Breast epithelium (tissue), 4 donors: ENCODE results near the gene GPATCH2. TPM values are rescaled to one million over a fixed set of nuclear protein-coding genes. Genes with fewer than 3 reads are reported as not detected.

Experiments used
- DNase-seq, 2 donors: peaks; one replicate each; pipeline ENCODE4 v3.0.0-alpha.2; 2019; ENCODE audit warnings: low spot score in 2 of 2
- H3K27ac ChIP-seq, 2 donors: fragments of 200-600 bp; sonication (generic) in 1 of 2; one replicate each; pipeline ENCODE4 v1.5.1; 2016 to 2019; ENCODE audit warnings: mild to moderate bottlenecking in 1 of 2
- H3K27me3 ChIP-seq, 2 donors: fragments of 200-600 bp; sonication (generic) in 1 of 2; one replicate each; pipeline versions ENCODE4 v1.5.1 to v1.6.0; 2017 to 2019; ENCODE audit warnings: control low read depth in 1 of 2, mild to moderate bottlenecking in 1 of 2
- H3K36me3 ChIP-seq: fragments of 200-600 bp; one replicate; pipeline ENCODE4 v1.5.1; 2019
- H3K4me1 ChIP-seq, 2 donors: fragments of 200-600 bp; sonication (generic); one replicate each; pipeline ENCODE4 v1.5.1; 2016 to 2019; ENCODE audit warnings: control low read depth in 1 of 2
- H3K4me3 ChIP-seq, 3 donors: fragments of 200-600 bp; sonication (generic); 1 replicate in 2 of 3; 2 replicates in 1 of 3; pipeline ENCODE4 v1.5.1; 2016 to 2019; ENCODE audit warnings: mild to moderate bottlenecking in 3 of 3, moderate library complexity in 2 of 3
- H3K9me3 ChIP-seq, 2 donors: fragments of 200-600 bp; sonication (generic) in 1 of 2; one replicate each; pipeline ENCODE4 v1.5.1; 2016 to 2019; ENCODE audit warnings: control low read depth in 1 of 2
- CTCF ChIP-seq, 3 donors: fragments of 450-650 bp; IDR thresholded peaks; one replicate each; pipeline ENCODE4 v1.5.1; 2016 to 2017; ENCODE audit warnings: antibody characterized with exemption in 3 of 3, mild to moderate bottlenecking in 3 of 3, moderate library complexity in 3 of 3
- POLR2A ChIP-seq: fragments of 450-650 bp; IDR thresholded peaks from one replicate; pipeline ENCODE4 v1.6.1; 2016; ENCODE audit warnings: antibody characterized with exemption, mild to moderate bottlenecking, moderate library complexity
- POLR2AphosphoS5 ChIP-seq, 3 donors: sonication (generic); formaldehyde crosslinking; IDR thresholded peaks; one replicate each; pipeline ENCODE4 v1.6.1; 2017; ENCODE audit warnings: antibody characterized with exemption in 3 of 3
- intact Hi-C: fragments of 100-400 bp; cut with DNase I; formaldehyde crosslinking; loops from one replicate; pipeline ENCODE4 v1.15.1; 2023; ENCODE audit warnings: low total_unique reads
- total RNA-seq, 3 donors: library from RNA; depleted of rRNA; stranded (reverse); fragments of >200 nt; gene quantifications; one replicate each; pipeline ENCODE4 v1.1.0, GENCODE V29; 2016

The GPATCH2 gene
- total RNA-seq, 3 donors from 2014 or later: 12.0 to 29.3 (median 23.9) TPM

GRCh38 chr1:217425422-217425821 is 205.5 kb downstream of the GPATCH2 start:
- intact Hi-C loops: no loop called here
- H3K27me3 ChIP-seq: no peaks in the 10 kb centered on the region

GRCh38 chr1:217419194-217419551 is 211.7 kb downstream of the GPATCH2 start:
- H3K27ac ChIP-seq: no peak overlapping the region
- intact Hi-C loops: no loop called here

More at GRCh38 chr1:217425422-217425821, 205.5 kb downstream of the GPATCH2 start:
- Histone ChIP-seq H3K4me1 (no peaks in the 10 kb centered on the region), H3K4me3 (no peak overlapping the region), H3K27ac (no peak overlapping the region), H3K9me3 (no peaks in the 10 kb centered on the region), H3K36me3 (peaks cover 6% of the 10 kb centered on the region)
- no peak for DNase-seq
- TF ChIP-seq POLR2AphosphoS5 (IDR thresholded peaks at IDR 0.05) (no peak), POLR2A (no peak), CTCF (IDR thresholded peaks at IDR 0.05) (no peak)

GRCh38 chr1:217418269-217419193 is 212.4 kb downstream of the GPATCH2 start:
- no peaks in the 10 kb centered on the region for H3K9me3 ChIP-seq
- no peaks in the 10 kb centered on the region for H3K27me3 ChIP-seq
- TF ChIP-seq POLR2AphosphoS5 (IDR thresholded peaks at IDR 0.05) (no peak), POLR2A (no peak), CTCF (IDR thresholded peaks at IDR 0.05) (no peak)
- no peaks in the 10 kb centered on the region for H3K36me3 ChIP-seq
- DNase-seq: no peak
- H3K4me3 ChIP-seq: no peak overlapping the region
- H3K4me1 ChIP-seq: no peaks in the 10 kb centered on the region
- no peak overlapping the region for H3K27ac ChIP-seq
- intact Hi-C loops: no loop called here

More at GRCh38 chr1:217419194-217419551, 211.7 kb downstream of the GPATCH2 start:
- no peak for TF ChIP-seq CTCF (IDR thresholded peaks at IDR 0.05)
- TF ChIP-seq POLR2AphosphoS5 (IDR thresholded peaks at IDR 0.05): no peak
- no peak for TF ChIP-seq POLR2A
- Histone ChIP-seq H3K9me3 (no peaks in the 10 kb centered on the region), H3K4me1 (no peaks in the 10 kb centered on the region), H3K4me3 (no peak overlapping the region), H3K27me3 (no peaks in the 10 kb centered on the region), H3K36me3 (no peaks in the 10 kb centered on the region)
- no peak for DNase-seq

GRCh38 chr1:217417363-217417762 is 213.5 kb downstream of the GPATCH2 start:
- DNase-seq: no peak

More at GRCh38 chr1:217417363-217417762, 213.5 kb downstream of the GPATCH2 start:
- Histone ChIP-seq H3K27me3 (no peaks in the 10 kb centered on the region), H3K36me3 (no peaks in the 10 kb centered on the region), H3K4me1 (no peaks in the 10 kb centered on the region), H3K27ac (no peak overlapping the region), H3K4me3 (no peak overlapping the region), H3K9me3 (no peaks in the 10 kb centered on the region)
- TF ChIP-seq CTCF (IDR thresholded peaks at IDR 0.05) (no peak), POLR2AphosphoS5 (IDR thresholded peaks at IDR 0.05) (no peak), POLR2A (no peak)
- intact Hi-C loops: no loop called here
